Stimulated activated CD4-positive, alpha-beta T cell treated with anti-CD3 and anti-CD28 coated beads, Interleukin-1b, Interleukin-23, amount 100 ng/mL, for 24 hours (primary cell): ENCODE measurements around the gene CARD9.

Experiments used
- DNase-seq, 4 experiments: peaks; one replicate each; pipeline ENCODE4 v3.0.0-alpha.2; 2020; ENCODE audit warnings: low read depth in 4 of 4, low spot score in 1 of 4

The CARD9 gene

DNA sequence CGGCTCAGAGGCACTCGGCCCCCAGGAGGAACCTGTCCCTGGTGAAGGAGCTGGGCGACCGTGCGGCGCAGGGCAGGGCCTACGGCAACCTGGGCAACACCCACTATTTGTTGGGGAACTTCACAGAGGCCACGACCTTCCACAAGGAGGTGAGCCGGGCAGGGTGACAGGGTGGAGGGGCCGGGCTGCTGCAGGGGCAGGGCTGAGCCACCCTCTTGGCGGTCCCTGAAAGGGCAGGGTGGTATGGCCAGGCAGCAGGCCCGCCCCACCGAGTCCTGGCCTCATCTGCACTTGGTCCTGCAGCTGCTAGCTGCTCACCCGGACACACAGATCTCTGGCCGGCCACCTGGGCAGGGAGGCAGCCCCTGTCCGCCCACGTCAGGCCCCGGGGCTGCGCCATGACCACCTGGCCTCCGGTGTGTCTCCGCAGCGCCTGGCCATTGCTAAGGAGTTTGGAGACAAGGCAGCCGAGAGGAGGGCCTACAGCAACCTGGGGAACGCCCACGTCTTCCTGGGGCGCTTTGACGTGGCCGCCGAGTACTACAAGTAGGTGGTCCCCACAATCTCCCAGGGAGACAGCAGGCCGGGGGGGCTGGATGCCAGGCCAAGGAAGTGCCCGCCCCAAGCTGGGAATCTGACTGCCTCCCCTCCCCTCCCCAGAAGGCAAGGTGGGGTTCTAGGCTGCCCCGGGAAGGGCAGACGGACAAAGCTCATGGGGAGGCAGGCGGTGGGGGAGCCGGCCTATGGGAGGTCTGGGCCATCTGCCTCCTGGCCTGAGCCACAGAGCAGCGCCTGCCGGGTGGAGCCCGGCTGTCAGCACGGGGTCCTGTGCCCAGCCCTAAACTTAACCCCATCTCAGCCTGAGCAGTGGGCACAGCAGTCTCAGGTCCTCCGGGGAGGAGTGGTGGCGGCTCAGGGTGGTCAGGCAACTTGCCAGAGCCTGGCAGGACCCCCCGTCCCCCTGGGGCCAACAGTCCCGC is 35.8 kb downstream of the CARD9 start:
- DNase-seq: no peak

DNA sequence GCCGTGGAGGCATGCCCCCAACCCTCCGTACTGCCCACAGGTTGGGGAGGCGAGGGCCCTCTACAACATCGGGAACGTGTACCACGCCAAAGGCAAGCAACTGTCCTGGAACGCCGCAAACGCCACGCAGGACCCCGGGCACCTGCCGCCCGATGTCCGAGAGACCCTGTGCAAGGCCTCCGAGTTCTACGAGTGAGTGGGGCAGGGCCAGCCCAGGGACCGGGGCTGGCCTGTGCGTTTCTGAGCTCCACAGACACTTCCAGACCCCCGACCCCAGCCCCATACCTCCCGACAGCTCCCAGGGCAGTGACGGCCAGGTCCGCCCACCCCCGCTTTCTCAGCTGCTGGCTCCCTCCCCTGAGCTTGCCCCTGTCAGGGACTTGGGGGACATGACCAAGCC is 36.6 kb downstream of the CARD9 start:
- DNase-seq: no peak

DNA sequence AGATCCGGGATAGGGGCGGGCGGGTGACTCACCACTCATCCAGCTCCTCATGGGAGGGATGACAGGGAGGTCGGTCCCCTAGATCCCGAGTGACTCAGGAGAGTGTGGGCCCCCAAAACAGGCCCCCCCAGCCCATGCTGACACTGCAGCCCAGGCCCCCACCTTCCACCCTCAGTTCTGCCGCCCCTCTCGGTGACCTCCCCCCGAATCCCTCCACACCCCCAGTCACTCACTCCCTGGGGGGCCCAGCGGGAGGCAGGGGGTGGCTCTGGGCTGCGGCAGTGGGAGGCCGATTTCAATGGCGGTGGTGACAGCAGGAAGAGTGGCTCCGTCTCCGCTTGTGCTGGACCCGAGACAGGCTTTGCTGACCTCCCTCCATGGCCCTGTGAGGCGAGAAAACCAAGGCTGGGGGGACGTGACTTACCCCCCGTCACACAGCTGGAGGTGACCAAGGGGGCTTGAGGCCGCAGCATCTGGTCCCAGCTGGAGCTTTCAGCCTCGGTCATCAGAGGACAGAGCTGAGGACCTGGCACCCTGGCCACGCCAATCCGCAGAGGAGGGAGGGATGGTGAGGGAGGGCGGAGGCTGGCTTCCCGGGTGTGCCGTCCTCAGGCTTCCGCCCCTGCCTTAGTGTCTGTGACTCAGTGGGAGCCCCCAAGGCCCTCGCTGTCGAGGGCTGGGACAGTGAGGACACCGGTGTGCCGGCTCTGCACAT is 37.2 kb downstream of the CARD9 start:
- no peak for DNase-seq

- DNase-seq: no peak
Observed at GRCh38 chr9:136335296-136336155, 37.9 kb downstream of the CARD9 start.

- no peak for DNase-seq
Observed at GRCh38 chr9:136334541-136334940, 38.9 kb downstream of the CARD9 start.

- DNase-seq: no peak
Observed at GRCh38 chr9:136333486-136333885, 40.0 kb downstream of the CARD9 start.

DNA sequence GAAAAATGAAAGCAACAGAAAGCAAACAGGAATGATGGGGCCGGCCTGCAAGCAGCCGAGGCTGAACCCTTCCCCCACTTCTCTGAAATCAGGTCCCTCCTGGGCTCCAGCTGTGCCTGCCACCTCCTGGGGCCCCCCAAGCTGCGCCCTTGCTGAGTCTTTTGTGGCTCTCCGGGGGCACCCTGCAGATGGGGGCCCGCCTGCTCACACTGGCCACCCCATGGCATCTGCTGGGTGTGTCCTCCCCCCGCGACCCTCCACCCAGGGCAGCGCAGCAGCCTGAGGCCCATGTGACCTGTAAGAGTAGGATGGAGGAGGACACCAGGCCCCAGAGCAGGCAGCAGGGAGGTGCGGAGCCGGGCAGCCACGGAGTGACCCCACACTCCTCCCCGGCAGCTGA is 40.4 kb downstream of the CARD9 start:
- no peak for DNase-seq

- DNase-seq: no peak
Observed at GRCh38 chr9:136332482-136332983, 40.9 kb downstream of the CARD9 start.

DNA sequence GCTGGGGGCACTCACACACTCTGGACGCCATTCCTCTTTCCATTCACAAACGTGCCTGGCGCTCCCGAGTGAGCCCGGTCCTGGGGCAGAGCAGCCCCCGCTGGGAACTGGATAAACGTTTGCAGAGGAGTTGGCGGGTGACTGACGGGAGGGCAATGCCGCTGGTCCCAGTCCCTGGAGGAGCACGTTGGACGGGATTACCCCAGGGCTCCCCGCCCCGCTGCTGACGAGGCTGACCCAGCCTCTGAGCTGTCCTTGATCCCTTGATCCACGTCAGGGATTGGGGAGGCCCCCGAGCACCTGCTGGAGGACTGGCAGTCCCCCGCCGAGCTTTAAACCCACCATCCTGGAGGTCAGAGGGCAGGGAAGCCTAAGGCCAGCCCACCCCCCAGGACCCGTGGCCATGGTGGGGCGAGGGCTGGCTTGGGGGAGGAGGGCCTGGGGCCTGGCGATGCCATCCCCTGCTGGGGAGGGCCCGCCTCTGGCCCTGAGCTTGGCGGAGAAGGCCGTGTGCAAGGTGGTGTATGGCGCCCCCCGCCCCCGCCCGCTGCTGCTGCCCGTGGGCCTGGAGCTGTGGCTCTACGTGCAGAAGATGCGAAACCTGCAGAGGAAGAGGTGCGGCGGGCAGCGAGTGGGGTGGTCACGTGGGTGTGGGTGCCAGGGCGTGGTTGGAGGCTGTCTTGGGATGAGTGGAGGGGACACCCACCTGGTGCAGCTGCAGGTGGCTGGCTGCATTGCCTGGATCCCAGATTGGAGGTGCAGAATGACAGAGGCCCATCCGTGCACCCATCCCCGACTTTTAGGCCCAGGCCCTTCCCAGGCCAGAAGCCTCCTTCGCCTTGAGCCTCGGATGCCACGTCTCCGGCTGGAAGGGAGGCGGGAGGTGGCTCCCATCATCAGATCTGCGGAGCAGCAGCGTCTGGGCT is 41.6 kb downstream of the CARD9 start:
- DNase-seq: no peak

DNA sequence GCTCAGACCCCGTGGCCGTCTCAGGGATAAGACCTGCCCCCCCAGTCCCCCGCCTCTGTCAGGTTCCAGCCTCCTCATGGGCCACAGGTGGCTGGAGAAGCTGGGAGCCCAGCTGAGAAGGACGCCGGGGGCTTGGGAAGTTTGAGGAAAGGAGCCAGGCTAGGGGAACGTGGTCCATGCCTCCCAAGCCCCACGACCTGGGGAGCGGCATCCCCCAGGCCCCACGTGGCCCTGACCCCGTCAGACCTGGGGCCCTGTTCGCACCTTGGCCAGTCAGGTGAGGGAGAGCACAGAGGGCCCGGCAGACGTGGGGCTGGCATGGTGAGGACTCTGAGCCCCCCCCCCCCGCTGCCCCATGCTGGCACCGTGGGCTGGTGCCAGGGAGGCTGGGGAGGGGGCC is 42.4 kb downstream of the CARD9 start:
- DNase-seq: no peak

DNA sequence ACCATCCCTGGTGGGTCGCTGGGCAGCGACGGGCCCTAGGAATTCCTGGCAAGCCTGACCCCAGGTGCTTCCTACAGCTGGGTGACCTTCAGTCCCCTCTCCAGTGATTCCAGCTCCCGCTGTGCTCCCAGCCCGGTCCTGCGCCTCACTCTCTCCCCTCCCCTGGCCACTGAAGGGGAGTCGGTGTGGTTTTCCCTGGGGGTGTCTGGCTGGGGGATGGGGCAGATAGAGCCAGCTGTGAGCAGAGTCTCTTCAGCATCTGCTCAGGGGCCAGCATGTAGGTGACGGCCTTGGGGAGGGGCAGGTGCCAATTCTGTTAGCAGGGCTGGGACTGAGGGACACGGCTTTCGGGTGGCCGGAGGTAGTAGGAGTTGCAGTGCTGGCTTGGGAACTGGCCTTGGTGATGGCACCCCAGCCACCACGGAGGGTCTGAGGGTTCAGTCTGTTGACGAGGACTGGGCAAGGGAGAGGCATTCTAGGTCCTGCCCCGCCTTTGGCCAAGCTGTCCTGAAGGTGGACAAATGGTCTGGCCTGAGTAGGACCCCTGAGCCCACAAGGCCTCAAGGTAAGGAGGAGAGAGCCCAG is 43.0 kb downstream of the CARD9 start:
- DNase-seq: no peak

- DNase-seq: no peak
Observed at GRCh38 chr9:136329636-136330405, 43.6 kb downstream of the CARD9 start.

DNA sequence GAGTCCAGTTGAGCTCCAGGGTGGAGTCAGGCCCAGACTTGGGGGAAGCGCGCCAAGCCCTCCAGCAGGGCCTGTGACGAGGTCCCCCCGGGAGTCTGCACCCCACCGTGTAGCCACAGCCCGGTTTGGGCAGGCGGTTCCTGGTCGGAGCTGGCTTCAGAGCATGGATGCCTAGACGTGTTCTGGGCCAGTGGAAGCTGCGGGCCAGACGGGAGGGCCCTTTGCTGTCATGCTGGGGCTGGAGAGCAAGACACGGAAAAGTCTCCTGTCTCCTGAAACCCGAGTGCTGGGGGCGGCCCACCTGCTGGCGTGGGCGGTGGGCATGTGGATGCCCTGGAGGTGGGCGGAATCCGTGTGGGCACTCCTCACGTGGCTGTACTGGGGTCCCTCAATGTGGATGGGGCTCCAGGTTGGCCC is 44.2 kb downstream of the CARD9 start:
- no peak for DNase-seq

DNA sequence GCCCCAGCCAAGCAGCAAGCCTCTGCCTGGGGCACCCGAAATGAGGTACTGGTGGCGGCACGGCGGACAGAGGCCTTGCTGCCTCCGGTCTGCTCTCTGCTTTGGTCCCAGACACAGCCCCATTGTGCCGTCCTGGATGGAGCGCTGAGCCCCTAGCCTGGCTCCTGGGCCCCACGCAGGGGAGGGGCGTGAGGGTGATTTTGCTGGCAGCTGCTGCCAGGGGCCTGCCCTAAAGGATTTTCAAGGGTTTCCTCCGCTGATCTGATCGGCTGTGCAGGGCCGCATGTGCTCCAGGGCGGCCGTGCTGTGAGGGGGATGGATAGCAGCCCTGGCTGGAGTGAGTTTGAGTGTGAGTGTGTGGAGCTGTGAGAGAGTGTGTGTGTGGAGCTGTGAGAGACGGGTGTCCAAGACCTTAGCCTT is 44.8 kb downstream of the CARD9 start:
- DNase-seq: no peak

DNA sequence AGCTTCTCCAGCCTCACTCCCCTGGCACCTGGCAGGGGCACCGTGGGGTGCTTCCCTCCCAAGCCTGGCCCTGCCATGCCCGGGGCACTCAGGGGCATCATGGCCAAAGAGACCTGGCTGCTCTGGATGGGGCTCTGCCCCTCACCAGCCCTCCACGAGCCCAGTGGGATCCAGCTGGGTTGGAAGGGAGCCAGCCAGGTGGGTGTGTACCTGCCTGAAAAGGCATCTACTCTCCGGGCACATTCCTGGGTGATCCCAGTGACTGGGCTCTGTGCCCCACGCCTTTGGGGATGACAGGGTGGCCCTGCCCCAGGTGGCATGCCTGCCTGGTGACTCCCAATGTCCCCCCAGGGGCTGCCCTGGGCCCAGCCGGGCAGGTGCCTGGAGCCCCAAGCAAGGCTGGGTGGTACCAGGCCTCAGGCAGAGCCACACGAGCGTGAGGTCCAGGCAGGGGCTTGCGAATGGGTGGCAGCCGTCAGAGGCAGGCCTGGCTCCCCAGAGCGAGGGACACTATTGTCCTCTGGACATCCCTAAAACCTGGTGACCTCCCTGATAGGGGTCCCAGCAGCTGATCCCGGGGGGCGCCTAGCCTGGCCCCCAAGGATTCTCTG is 45.4 kb downstream of the CARD9 start:
- no peak for DNase-seq

DNA sequence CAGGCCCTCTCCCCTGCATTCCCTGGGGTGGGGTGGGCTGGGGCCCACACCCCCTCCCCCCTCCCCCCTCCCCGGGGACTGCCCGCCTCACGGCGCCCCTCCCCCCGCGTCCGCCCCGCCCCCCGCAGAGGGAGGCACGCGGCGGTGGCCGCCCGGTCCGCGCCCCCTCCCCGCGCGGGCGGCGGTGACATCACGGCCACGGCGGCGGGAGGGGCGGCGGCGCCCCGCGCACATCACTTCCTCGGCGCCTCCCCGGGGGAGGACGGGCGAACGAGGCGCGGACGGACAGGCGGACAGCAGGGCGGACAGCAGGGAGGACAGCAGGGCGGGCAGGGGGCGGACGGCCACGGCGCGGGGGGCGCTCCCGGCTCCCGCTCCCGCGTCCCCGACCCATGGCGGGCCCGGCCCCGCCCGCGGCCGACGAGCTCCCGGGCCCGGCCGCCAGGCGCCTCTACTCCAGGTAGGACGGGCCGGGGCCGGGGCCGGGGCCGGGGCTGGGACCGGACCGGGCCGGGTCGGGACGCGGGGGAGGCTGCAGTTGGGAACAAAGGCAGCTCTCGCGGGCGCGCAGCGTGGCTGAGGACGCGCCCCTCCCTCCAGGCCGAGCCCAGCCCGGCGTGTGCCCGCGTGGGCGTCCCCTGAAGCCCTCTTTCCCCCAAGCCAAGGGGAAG is 46.0 kb downstream of the CARD9 start, which contains the start of gene GPSM1:
Gene GPSM1 (plus strand): TSS at position 236 of the 671 bp plus-strand sequence. CDS start 157 bp downstream, at position 393.
- DNase-seq: peak in 2 of 4 experiments; percentile 13 to 41

- DNase-seq: no peak
Observed at GRCh38 chr9:136326761-136327303, 46.6 kb downstream of the CARD9 start.
